HepG2 (cell line): ENCODE measurements around the gene TRAPPC12. TPM values are rescaled to one million over a fixed set of nuclear protein-coding genes. Genes with fewer than 3 reads are reported as not detected.

ENCODE experiments used
- ARNTL ChIP-seq: sonication (generic); formaldehyde crosslinking; IDR thresholded peaks from 2 replicates; pipeline ENCODE4 v1.4.0; 2020; ENCODE audit warnings: mild to moderate bottlenecking, missing genetic modification reagents
- EEA1 ChIP-seq: sonication (generic); formaldehyde crosslinking; IDR thresholded peaks from 2 replicates; pipeline ENCODE4 v1.5.1; 2020; ENCODE audit warnings: mild to moderate bottlenecking, missing genetic modification reagents, borderline replicate concordance
- GZF1 ChIP-seq: sonication (generic); formaldehyde crosslinking; IDR thresholded peaks from 2 replicates; pipeline ENCODE4 v1.5.1; 2020; ENCODE audit warnings: mild to moderate bottlenecking, missing genetic modification reagents
- HCFC1 ChIP-seq: fragments of 150-350 bp; IDR thresholded peaks from 2 replicates; pipeline ENCODE4 v1.6.1; 2014; ENCODE audit warnings: low read depth, low read length
- HNRNPLL ChIP-seq: fragments of 200-400 bp; formaldehyde crosslinking; IDR thresholded peaks from 2 replicates; pipeline ENCODE4 v1.6.1; 2017; ENCODE audit warnings: mild to moderate bottlenecking, low read depth, low read length; ENCODE audit not compliant: poor library complexity, severe bottlenecking
- RFXANK ChIP-seq: IDR thresholded peaks from 2 replicates; pipeline ENCODE4 v1.6.1; 2016
- SOX5 ChIP-seq: IDR thresholded peaks from 2 replicates; pipeline ENCODE4 v1.6.1; 2016; ENCODE audit warnings: borderline replicate concordance
- ZNF24 ChIP-seq: fragments of 450-650 bp; IDR thresholded peaks from 2 replicates; pipeline ENCODE4 v1.6.1; 2017; ENCODE audit warnings: antibody characterized with exemption, mild to moderate bottlenecking
- ZNF33B ChIP-seq: sonication (generic); formaldehyde crosslinking; IDR thresholded peaks from 2 replicates; pipeline ENCODE4 v1.5.1; 2020; ENCODE audit warnings: mild to moderate bottlenecking, missing genetic modification reagents
- ZNF34 ChIP-seq: sonication (generic); formaldehyde crosslinking; IDR thresholded peaks from 2 replicates; pipeline ENCODE4 v1.4.0; 2020; ENCODE audit warnings: mild to moderate bottlenecking, missing genetic modification reagents, borderline replicate concordance
- ZNF558 ChIP-seq: sonication (generic); formaldehyde crosslinking; IDR thresholded peaks from 2 replicates; pipeline ENCODE4 v1.9.0; 2022; ENCODE audit warnings: mild to moderate bottlenecking, missing genetic modification reagents, borderline replicate concordance
- ZNF614 ChIP-seq: IDR thresholded peaks from 2 replicates; pipeline ENCODE4 v1.6.1; 2018; ENCODE audit warnings: missing biosample characterization, missing genetic modification reagents, inconsistent platforms, borderline replicate concordance
- ZNF782 ChIP-seq: sonication (generic); formaldehyde crosslinking; IDR thresholded peaks from 2 replicates; pipeline ENCODE4 v1.4.0; 2020; ENCODE audit warnings: missing genetic modification reagents, mild to moderate bottlenecking, borderline replicate concordance
- polyA plus RNA-seq, 8 experiments: library from polyadenylated mRNA; depleted of rRNA in 3 of 8; stranded (reverse) in 7 of 8; unstranded in 1 of 8; fragments of >200 nt; fragmentation: Illumina TruSeq in 4 of 8; extraction: Trizol in 4 of 8; gene quantifications; 2 replicates each; pipeline versions ENCODE4 v1.2.1 to v1.2.3, GENCODE V29; 2011 to 2016; ENCODE audit warnings: low read depth in 4 of 8, missing spikeins in 1 of 8, mixed read lengths in 1 of 8; ENCODE audit not compliant: insufficient read depth in 1 of 8
- total RNA-seq, 5 experiments: library from RNA; depleted of rRNA; stranded (reverse); fragments of >200 nt; fragmentation: Illumina TruSeq; extraction: Trizol; gene quantifications; 2 replicates each; pipeline ENCODE4 v1.2.3, GENCODE V29; 2016; ENCODE audit warnings: low read depth in 1 of 5
- TF ChIP-seq, protein P1 (sequence below): sonication (generic); formaldehyde crosslinking; conservative IDR thresholded peaks from 2 replicates; pipeline ENCODE4 v1.4.0; 2020; ENCODE audit warnings: missing genetic modification reagents
- TF ChIP-seq, protein P2 (sequence below): IDR thresholded peaks from 2 replicates; pipeline ENCODE4 v1.6.1; 2012; ENCODE audit warnings: inconsistent platforms
- TF ChIP-seq, protein P3 (sequence below): IDR thresholded peaks from 2 replicates; pipeline ENCODE4 v1.4.0; 2020; ENCODE audit warnings: mild to moderate bottlenecking, missing genetic modification reagents
- TF ChIP-seq, protein P4 (sequence below): sonication (generic); formaldehyde crosslinking; IDR thresholded peaks from 2 replicates; pipeline ENCODE4 v1.4.0; 2020; ENCODE audit warnings: missing genetic modification reagents

TRAPPC12 gene
- total and polyA plus RNA-seq, 2 of the 13 experiments (the other 11 are each of a cell fraction or from before 2014, with no cell fraction given): 46.4 to 97.7 TPM

DNA sequence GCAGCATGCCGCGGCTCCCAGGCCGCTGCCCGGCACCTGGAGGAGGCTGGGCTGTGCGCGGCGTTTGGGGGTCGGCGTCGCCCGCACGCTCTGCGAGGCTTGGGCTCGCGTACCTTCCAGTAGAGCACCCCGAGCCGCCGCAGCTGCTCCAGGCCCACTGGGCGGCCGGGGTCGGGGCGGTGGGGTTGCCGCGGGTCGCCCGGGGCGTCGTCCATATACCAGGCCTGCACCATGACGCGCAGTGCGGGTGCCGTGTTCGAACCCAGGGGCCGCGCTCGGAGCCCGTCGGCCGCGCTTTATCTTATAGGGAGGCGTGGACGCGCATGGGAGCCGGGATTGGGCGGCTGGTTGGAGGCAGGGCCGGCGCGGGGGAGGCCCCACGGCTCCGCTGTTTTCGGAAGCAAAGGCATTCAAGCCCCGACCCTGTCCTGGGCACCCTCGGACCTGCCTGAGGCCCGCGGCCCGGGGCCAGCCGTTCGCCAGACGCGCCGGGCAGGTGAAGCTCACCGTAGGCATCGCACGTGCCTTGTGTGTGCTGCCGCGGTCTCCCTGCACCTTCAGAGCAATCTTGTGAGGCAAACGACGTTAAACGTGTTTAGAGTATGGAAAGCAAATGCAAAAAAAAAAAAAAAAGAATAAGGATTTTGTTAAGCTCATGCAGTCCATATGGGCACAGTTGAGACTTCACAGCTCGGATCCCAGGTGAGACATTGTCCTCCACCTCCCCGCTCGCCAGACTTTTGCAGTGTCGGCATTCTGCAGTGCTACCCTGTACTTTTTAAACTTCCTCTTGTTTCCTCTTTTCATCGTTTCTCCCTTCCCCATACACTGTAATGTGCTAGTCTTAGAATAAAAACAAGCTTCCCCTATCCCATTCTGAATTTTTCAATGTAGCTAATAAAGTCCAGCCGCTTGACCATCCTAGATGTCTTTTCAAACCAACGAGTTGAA is 140.0 kb downstream of the TRAPPC12 start, which contains the start of gene ADI1 (continued):
- TF ChIP-seq HCFC1 (no peak; the same call in 1 of the 2 replicates), ARNTL (CRISPR knock-in tag) (peak; percentile 84; the same call in 1 of the 2 replicates), ZNF782 (peak; percentile 90), ZNF34 (no peak), HNRNPLL (peak; percentile 99), GZF1 (CRISPR knock-in tag) (0 out of 2 replicates have a peak, but pooled peaks have one; percentile 49), ZNF558 (peak; percentile 90; the same call in 1 of the 2 replicates), SOX5 (peak; percentile 50; the same call in 1 of the 2 replicates), RFXANK (CRISPR knock-in tag) (peak; percentile 90), ZNF24 (0 out of 2 replicates have a peak, but pooled peaks have one; percentile 58), ZNF614 (CRISPR knock-in tag) (peak; percentile 94), ZNF33B (CRISPR knock-in tag) (peak; percentile 75; the same call in 1 of the 2 replicates), EEA1 (CRISPR knock-in tag) (peak; percentile 45)
- TF ChIP-seq, protein P1, sequence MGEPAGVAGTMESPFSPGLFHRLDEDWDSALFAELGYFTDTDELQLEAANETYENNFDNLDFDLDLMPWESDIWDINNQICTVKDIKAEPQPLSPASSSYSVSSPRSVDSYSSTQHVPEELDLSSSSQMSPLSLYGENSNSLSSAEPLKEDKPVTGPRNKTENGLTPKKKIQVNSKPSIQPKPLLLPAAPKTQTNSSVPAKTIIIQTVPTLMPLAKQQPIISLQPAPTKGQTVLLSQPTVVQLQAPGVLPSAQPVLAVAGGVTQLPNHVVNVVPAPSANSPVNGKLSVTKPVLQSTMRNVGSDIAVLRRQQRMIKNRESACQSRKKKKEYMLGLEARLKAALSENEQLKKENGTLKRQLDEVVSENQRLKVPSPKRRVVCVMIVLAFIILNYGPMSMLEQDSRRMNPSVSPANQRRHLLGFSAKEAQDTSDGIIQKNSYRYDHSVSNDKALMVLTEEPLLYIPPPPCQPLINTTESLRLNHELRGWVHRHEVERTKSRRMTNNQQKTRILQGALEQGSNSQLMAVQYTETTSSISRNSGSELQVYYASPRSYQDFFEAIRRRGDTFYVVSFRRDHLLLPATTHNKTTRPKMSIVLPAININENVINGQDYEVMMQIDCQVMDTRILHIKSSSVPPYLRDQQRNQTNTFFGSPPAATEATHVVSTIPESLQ: peak; percentile 80
- TF ChIP-seq, protein P2, sequence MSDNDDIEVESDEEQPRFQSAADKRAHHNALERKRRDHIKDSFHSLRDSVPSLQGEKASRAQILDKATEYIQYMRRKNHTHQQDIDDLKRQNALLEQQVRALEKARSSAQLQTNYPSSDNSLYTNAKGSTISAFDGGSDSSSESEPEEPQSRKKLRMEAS: peak; percentile 94
- TF ChIP-seq, protein P3, sequence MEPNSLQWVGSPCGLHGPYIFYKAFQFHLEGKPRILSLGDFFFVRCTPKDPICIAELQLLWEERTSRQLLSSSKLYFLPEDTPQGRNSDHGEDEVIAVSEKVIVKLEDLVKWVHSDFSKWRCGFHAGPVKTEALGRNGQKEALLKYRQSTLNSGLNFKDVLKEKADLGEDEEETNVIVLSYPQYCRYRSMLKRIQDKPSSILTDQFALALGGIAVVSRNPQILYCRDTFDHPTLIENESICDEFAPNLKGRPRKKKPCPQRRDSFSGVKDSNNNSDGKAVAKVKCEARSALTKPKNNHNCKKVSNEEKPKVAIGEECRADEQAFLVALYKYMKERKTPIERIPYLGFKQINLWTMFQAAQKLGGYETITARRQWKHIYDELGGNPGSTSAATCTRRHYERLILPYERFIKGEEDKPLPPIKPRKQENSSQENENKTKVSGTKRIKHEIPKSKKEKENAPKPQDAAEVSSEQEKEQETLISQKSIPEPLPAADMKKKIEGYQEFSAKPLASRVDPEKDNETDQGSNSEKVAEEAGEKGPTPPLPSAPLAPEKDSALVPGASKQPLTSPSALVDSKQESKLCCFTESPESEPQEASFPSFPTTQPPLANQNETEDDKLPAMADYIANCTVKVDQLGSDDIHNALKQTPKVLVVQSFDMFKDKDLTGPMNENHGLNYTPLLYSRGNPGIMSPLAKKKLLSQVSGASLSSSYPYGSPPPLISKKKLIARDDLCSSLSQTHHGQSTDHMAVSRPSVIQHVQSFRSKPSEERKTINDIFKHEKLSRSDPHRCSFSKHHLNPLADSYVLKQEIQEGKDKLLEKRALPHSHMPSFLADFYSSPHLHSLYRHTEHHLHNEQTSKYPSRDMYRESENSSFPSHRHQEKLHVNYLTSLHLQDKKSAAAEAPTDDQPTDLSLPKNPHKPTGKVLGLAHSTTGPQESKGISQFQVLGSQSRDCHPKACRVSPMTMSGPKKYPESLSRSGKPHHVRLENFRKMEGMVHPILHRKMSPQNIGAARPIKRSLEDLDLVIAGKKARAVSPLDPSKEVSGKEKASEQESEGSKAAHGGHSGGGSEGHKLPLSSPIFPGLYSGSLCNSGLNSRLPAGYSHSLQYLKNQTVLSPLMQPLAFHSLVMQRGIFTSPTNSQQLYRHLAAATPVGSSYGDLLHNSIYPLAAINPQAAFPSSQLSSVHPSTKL (CRISPR knock-in tag): peak; percentile 70
- TF ChIP-seq, protein P4, sequence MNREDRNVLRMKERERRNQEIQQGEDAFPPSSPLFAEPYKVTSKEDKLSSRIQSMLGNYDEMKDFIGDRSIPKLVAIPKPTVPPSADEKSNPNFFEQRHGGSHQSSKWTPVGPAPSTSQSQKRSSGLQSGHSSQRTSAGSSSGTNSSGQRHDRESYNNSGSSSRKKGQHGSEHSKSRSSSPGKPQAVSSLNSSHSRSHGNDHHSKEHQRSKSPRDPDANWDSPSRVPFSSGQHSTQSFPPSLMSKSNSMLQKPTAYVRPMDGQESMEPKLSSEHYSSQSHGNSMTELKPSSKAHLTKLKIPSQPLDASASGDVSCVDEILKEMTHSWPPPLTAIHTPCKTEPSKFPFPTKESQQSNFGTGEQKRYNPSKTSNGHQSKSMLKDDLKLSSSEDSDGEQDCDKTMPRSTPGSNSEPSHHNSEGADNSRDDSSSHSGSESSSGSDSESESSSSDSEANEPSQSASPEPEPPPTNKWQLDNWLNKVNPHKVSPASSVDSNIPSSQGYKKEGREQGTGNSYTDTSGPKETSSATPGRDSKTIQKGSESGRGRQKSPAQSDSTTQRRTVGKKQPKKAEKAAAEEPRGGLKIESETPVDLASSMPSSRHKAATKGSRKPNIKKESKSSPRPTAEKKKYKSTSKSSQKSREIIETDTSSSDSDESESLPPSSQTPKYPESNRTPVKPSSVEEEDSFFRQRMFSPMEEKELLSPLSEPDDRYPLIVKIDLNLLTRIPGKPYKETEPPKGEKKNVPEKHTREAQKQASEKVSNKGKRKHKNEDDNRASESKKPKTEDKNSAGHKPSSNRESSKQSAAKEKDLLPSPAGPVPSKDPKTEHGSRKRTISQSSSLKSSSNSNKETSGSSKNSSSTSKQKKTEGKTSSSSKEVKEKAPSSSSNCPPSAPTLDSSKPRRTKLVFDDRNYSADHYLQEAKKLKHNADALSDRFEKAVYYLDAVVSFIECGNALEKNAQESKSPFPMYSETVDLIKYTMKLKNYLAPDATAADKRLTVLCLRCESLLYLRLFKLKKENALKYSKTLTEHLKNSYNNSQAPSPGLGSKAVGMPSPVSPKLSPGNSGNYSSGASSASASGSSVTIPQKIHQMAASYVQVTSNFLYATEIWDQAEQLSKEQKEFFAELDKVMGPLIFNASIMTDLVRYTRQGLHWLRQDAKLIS: no peak
